ENCODE results near the gene OR52M1.

DNA sequence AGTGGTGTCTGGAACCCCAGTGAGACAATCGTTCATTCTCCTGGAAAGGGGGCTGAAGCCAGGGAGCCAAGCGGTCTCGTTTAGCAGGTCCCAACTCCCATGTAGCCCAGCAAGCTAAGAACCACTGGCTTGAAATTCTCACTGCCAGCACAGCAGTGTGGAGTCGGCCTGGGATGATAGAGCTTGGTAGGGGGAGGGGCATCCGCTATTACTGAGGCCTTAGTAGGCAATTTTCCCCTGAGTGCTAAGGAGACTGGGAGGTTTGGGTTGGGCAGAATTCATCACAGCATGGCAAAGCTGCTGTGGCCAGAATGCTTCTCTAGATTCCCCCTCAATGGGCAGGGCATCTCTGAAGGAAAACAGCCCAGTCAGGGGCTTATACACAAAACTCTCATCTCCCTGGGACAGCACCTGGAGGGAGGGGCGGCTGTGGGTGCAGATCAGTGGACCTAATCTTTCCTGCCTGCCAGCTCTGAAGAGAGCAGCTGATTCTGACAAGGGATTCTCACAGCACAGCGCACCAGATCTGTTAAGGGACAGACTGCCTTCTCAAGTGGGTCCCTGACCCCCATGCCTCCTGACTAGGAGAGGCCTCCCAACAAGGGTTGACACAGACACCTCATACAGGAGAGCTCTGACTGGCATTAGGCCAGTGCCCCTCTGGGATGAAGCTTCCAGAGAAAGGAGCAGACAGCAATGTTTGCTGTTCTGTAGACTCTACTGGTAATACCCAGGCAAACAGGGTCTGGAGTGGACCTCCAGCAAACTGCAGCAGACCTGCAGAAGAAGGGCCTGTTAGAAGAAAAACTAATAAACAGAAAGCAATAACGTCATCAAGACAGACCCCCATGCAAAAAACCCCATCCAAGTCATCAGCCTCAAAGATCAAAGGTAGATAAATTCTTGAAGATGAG lies 14.8 kb downstream of the OR52M1 start:
- TF ChIP-seq, protein P1, sequence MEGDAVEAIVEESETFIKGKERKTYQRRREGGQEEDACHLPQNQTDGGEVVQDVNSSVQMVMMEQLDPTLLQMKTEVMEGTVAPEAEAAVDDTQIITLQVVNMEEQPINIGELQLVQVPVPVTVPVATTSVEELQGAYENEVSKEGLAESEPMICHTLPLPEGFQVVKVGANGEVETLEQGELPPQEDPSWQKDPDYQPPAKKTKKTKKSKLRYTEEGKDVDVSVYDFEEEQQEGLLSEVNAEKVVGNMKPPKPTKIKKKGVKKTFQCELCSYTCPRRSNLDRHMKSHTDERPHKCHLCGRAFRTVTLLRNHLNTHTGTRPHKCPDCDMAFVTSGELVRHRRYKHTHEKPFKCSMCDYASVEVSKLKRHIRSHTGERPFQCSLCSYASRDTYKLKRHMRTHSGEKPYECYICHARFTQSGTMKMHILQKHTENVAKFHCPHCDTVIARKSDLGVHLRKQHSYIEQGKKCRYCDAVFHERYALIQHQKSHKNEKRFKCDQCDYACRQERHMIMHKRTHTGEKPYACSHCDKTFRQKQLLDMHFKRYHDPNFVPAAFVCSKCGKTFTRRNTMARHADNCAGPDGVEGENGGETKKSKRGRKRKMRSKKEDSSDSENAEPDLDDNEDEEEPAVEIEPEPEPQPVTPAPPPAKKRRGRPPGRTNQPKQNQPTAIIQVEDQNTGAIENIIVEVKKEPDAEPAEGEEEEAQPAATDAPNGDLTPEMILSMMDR (IDR thresholded peaks at IDR 0.05) = no peak
- TF ChIP-seq POLR2A (IDR thresholded peaks at IDR 0.05) = no peak

Data from thyroid gland (tissue), 4 donors.